Brain microvascular endothelial cell (primary cell): ENCODE results near the gene CDKN1A.
"Not testable (repeated sequence)": the region's sequence is repeated elsewhere in the genome, so short reads cannot be mapped to it uniquely, and the experiment has no call there.

Source experiments
- DNase-seq: peaks from one replicate; pipeline ENCODE4 v3.0.0-alpha.2; 2020
- H3K27ac ChIP-seq: fragments of 250-450 bp; sonication (Bioruptor Pico); 2 replicates; pipeline ENCODE4 v1.5.1; 2020; ENCODE audit warnings: mild to moderate bottlenecking, moderate library complexity
- H3K27me3 ChIP-seq: fragments of 250-450 bp; sonication (Bioruptor Pico); replicated peaks from 2 replicates; pipeline ENCODE4 v1.5.1; 2020; ENCODE audit warnings: mild to moderate bottlenecking
- H3K36me3 ChIP-seq: fragments of 250-450 bp; sonication (Bioruptor Pico); replicated peaks from 2 replicates; pipeline ENCODE4 v1.5.1; 2020; ENCODE audit warnings: mild to moderate bottlenecking
- H3K4me3 ChIP-seq: 2 replicates; pipeline ENCODE4 v1.5.1; 2011; ENCODE audit warnings: low read depth, mild to moderate bottlenecking, control low read depth, low read length, moderate library complexity
- in situ Hi-C: cut with HindIII; loops from 2 replicates; pipeline ENCODE4 v1.10.0; 2017; ENCODE audit warnings: low sequenced_read_pairs, low pct_ligation_motif_present
- TF ChIP-seq, protein P1 (sequence below): IDR thresholded peaks from 2 replicates; pipeline ENCODE4 v1.5.1; 2011; ENCODE audit warnings: low read depth, mild to moderate bottlenecking, moderate library complexity, low read length, control low read depth, inconsistent platforms; ENCODE audit errors: missing control alignments

Gene CDKN1A

DNA sequence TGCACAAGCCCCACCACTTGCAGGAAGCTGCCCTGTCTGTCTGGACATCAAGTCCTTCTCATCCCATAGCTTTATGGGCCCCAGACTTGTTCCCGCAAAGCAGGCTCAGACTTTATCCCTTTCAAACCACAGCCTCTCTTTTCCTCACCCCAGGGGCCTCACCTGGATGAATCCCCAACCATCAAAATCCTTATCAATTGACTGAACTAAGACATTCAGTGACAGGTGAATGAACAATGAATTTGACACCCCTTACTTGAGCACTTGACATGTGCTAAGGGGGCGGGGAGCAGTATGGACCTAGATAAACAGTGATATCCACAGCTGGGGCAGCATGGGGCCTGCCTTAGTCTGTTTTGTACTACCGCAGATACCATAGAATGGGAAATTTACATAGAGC, 24.1 kb downstream of the CDKN1A start:
- in situ Hi-C loops = no loop called here
- no peak for DNase-seq
- TF ChIP-seq, protein P1, sequence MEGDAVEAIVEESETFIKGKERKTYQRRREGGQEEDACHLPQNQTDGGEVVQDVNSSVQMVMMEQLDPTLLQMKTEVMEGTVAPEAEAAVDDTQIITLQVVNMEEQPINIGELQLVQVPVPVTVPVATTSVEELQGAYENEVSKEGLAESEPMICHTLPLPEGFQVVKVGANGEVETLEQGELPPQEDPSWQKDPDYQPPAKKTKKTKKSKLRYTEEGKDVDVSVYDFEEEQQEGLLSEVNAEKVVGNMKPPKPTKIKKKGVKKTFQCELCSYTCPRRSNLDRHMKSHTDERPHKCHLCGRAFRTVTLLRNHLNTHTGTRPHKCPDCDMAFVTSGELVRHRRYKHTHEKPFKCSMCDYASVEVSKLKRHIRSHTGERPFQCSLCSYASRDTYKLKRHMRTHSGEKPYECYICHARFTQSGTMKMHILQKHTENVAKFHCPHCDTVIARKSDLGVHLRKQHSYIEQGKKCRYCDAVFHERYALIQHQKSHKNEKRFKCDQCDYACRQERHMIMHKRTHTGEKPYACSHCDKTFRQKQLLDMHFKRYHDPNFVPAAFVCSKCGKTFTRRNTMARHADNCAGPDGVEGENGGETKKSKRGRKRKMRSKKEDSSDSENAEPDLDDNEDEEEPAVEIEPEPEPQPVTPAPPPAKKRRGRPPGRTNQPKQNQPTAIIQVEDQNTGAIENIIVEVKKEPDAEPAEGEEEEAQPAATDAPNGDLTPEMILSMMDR = no peak

DNA sequence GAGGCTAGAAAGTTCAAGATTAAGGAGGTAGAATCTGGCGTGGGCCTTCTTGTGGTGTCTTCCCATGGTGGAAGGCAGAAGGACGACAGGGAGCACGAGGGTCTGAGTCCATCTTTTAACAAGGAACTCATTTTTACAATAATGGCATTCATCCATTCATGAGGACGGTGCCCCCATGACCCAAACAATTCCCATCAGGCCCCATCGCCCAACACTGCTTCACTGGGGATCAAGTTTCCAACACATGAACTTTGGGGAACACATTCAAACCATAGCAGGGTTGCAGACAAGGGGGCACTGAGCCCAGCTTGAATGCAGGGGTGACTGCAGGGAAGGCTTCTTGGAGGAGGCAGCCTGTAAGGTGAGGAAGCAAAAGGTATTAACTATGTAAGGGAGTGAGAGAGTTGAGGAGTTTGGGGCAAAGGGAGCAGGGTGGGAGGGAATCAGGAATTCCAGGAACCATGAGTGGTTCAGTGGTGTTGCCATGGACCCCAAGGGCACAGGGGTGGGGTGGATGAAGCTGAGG, 24.6 kb downstream of the CDKN1A start:
- in situ Hi-C loops = no loop called here
- Histone ChIP-seq H3K36me3 (no peaks in the 10 kb centered on the region), H3K27ac (no peak overlapping the region), H3K27me3 (no peaks in the 10 kb centered on the region), H3K4me3 (no peak overlapping the region)
- TF ChIP-seq, protein P1 = no peak
- DNase-seq = no peak

More for the DNA sequence above, 24.1 kb downstream of the CDKN1A start:
- Histone ChIP-seq H3K4me3 (no peak overlapping the region), H3K27me3 (no peaks in the 10 kb centered on the region), H3K27ac (no peak overlapping the region), H3K36me3 (no peaks in the 10 kb centered on the region)

DNA sequence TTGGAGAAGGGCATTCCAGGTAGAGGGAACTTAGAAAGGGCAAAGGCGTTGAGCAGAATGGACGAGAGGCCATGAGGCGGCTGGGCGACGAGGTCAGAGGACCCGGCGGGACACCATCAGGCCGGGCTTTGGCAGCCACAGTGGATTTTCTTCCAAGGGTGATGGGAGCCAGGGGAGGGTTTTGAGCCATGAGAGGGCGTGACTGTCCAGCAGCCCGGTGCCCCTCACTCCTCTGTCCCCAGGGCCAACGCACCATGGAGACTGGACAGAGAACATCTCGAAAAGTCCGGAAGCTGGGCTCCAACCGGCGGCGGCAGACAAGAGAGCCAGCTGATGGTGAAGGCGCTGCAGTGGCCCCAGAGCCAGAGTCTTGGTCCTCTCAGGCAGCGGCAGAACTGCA, 25.5 kb downstream of the CDKN1A start:
- no peaks in the 10 kb centered on the region for H3K36me3 ChIP-seq
- H3K4me3 ChIP-seq = no peak overlapping the region
- no peak for DNase-seq
- no peak overlapping the region for H3K27ac ChIP-seq
- no peaks in the 10 kb centered on the region for H3K27me3 ChIP-seq
- TF ChIP-seq, protein P1 = no peak
- in situ Hi-C loops = no loop called here

DNA sequence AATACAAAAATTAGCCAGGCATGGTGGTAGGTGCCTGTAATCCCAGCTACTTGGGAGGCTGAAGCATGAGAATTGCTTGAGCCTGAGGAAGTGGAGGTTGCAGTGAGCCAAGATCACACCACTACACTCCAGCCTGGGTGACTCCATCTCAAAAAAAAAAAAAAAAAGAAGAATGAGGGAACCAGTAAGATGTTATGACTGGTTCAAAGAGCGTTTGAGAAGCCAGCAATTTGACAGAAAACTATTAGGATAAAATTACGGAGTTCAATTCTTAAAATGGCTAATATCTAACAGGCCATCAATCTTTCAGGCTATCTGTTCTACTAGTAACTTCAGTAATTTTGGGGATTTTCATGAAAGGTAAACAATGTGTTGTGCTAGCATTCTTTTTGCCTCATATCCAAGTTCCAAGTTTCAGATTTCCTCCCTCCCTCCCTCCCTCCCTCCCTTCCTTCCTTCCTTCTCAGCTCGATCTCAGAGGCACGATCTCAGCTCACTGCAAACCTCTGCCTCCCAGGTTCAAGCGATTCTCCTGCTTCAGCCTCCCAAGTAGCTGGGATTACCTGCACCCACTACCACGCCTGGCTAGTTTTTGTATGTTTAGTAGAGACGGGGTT, 26.6 kb downstream of the CDKN1A start:
- H3K27ac ChIP-seq, DNase-seq, H3K36me3 ChIP-seq, in situ Hi-C loops, H3K27me3 ChIP-seq, H3K4me3 ChIP-seq: not testable (repeated sequence)

DNA sequence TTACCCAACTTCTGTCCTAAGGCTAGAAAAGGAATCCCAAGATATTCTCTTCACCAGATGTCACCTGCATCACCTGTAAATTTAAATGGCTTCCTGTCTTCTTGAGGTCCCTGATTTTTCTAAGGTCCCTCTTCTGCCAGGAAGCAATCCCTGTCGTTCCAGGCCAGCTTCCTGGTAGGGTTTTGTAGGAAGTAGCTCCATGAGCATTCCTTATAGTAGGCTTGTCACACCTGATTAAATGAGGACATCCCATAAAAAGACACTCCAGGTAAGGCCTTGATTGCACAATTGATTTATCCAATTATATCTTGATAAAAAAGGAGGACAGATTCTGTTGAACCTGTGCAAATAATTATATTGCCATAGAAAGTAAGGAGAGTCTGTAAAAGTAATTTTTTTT, 27.8 kb downstream of the CDKN1A start:
- Histone ChIP-seq H3K36me3 (no peaks in the 10 kb centered on the region), H3K27ac (no peak overlapping the region), H3K27me3 (no peaks in the 10 kb centered on the region), H3K4me3 (no peak overlapping the region)
- DNase-seq = no peak
- TF ChIP-seq, protein P1 = no peak
- in situ Hi-C loops = no loop called here

DNA sequence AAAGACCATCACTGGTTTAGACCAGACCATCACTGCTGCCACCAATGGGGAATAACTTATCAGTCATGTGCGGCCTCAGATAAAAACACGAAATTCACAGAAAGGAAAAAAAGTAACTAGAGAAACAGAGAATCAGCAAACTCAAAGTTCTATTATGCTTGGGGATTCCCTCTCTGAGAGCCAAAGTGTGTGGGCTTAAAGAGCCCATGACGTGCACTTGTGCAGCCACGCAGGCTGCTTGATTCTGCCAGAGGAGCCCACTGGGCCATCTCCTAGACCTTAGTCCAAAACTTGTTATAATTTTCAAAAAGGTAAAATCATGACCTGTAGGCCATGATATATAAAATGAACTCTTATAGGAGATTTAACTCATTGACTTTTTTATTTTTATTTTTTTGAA, 34.3 kb downstream of the CDKN1A start:
- H3K4me3 ChIP-seq = no peak overlapping the region
- no peaks in the 10 kb centered on the region for H3K36me3 ChIP-seq
- no peak overlapping the region for H3K27ac ChIP-seq
- TF ChIP-seq, protein P1 = no peak
- DNase-seq = no peak
- in situ Hi-C loops = no loop called here
- no peaks in the 10 kb centered on the region for H3K27me3 ChIP-seq
